Upper lobe of right lung (tissue), 1 donor: ENCODE results near the gene DIP2C. TPM values are rescaled to one million over a fixed set of nuclear protein-coding genes. Genes with fewer than 3 reads are reported as not detected.
A peak's percentile ranks its signal among the peaks of the same experiment; 100 is the strongest.

Experiments
- ATAC-seq: fragments of 200-7000 bp; cut with Tn5 transposase; one replicate; pipeline ENCODE4 v1.9.1; 2020; ENCODE audit warnings: mild to moderate bottlenecking, moderate library complexity
- DNase-seq: peaks from one replicate; pipeline ENCODE4 v3.0.0-alpha.2; 2020
- H3K27ac ChIP-seq: fragments of 200-600 bp; one replicate; pipeline ENCODE4 v1.8.0; 2022
- H3K27me3 ChIP-seq: fragments of 200-600 bp; one replicate; pipeline ENCODE4 v1.8.0; 2022; ENCODE audit warnings: mild to moderate bottlenecking
- H3K36me3 ChIP-seq: fragments of 200-600 bp; one replicate; pipeline ENCODE4 v1.8.0; 2022
- H3K4me1 ChIP-seq: fragments of 200-600 bp; one replicate; pipeline ENCODE4 v1.8.0; 2022
- H3K4me3 ChIP-seq: fragments of 200-600 bp; one replicate; pipeline ENCODE4 v1.8.0; 2022; ENCODE audit warnings: mild to moderate bottlenecking
- H3K9me3 ChIP-seq: fragments of 200-600 bp; one replicate; pipeline ENCODE4 v1.8.0; 2022
- CTCF ChIP-seq: fragments of 200-600 bp; IDR thresholded peaks from one replicate; pipeline ENCODE4 v1.8.0; 2022; ENCODE audit warnings: antibody characterized with exemption
- intact Hi-C: fragments of 100-400 bp; cut with DNase I; formaldehyde crosslinking; loops from one replicate; pipeline ENCODE4 v1.11.0; 2022
- total RNA-seq: library from RNA; stranded (reverse); fragmentation: NEBNext Ultra II Directional; extraction: Animal tissue kit (Norgen Biotek cat#: 25700); gene quantifications from one replicate; pipeline ENCODE4 v1.2.1, GENCODE V29; 2021
- donor health status: DM: no; HTN: yes; CAD: no; lungs with severe emphysema.

DIP2C gene
- total RNA-seq, 1 donor from 2014 or later, result 17.3 TPM

- peak; percentile 51 for DNase-seq
- H3K4me3 ChIP-seq, result no peak overlapping the region
- no peaks in the 10 kb centered on the region for H3K27me3 ChIP-seq
- intact Hi-C loops, result no loop called here
- H3K27ac ChIP-seq, result no peak overlapping the region
- no peaks in the 10 kb centered on the region for H3K9me3 ChIP-seq
- no peak for TF ChIP-seq CTCF
- no peaks in the 10 kb centered on the region for H3K36me3 ChIP-seq
- H3K4me1 ChIP-seq, result no peaks in the 10 kb centered on the region
- no peak for ATAC-seq
Measured at GRCh38 chr10:519055-519715, 170.3 kb downstream of the DIP2C start.

- no peak for TF ChIP-seq CTCF
- no peaks in the 10 kb centered on the region for H3K4me1 ChIP-seq
- H3K27me3 ChIP-seq, result no peaks in the 10 kb centered on the region
- no peak overlapping the region for H3K4me3 ChIP-seq
- intact Hi-C loops, result no loop called here
- no peak overlapping the region for H3K27ac ChIP-seq
- ATAC-seq, result no peak
- no peaks in the 10 kb centered on the region for H3K9me3 ChIP-seq
- DNase-seq, result peak; percentile 49
- no peaks in the 10 kb centered on the region for H3K36me3 ChIP-seq
Measured at GRCh38 chr10:517872-518475, 171.5 kb downstream of the DIP2C start.

GRCh38 chr10:517241-517830, 172.1 kb downstream of the DIP2C start:
- DNase-seq (no peak), ATAC-seq (no peak)
- Histone ChIP-seq H3K9me3 (no peaks in the 10 kb centered on the region), H3K4me3 (no peak overlapping the region), H3K27ac (no peak overlapping the region), H3K36me3 (no peaks in the 10 kb centered on the region), H3K27me3 (no peaks in the 10 kb centered on the region), H3K4me1 (no peaks in the 10 kb centered on the region)
- no peak for TF ChIP-seq CTCF
- intact Hi-C loops, result no loop called here

GRCh38 chr10:516764-517163, 172.7 kb downstream of the DIP2C start:
- DNase-seq, result peak; percentile 46
- Histone ChIP-seq H3K9me3 (no peaks in the 10 kb centered on the region), H3K27ac (no peak overlapping the region), H3K36me3 (no peaks in the 10 kb centered on the region), H3K4me1 (no peaks in the 10 kb centered on the region), H3K27me3 (no peaks in the 10 kb centered on the region), H3K4me3 (no peak overlapping the region)
- no peak for TF ChIP-seq CTCF
- intact Hi-C loops, result no loop called here
- no peak for ATAC-seq

GRCh38 chr10:515674-516073, 173.8 kb downstream of the DIP2C start:
- intact Hi-C loops, result no loop called here
- no peaks in the 10 kb centered on the region for H3K36me3 ChIP-seq
- H3K27me3 ChIP-seq, result no peaks in the 10 kb centered on the region
- ATAC-seq (no peak), DNase-seq (no peak)
- no peak overlapping the region for H3K27ac ChIP-seq
- peaks cover 10% of the 10 kb centered on the region for H3K4me1 ChIP-seq
- no peaks in the 10 kb centered on the region for H3K9me3 ChIP-seq
- no peak overlapping the region for H3K4me3 ChIP-seq
- TF ChIP-seq CTCF, result no peak
